CD4-positive, alpha-beta memory T cell (primary cell): ENCODE results near the gene RTN1. TPM values are rescaled to one million over a fixed set of nuclear protein-coding genes. Genes with fewer than 3 reads are reported as not detected.

ENCODE experiments used
- CTCF ChIA-PET: fragments of 350-600 bp; sonication (Branson Sonifier 250); formaldehyde crosslinking; loops from one replicate; lab custom pipeline; 2021; ENCODE audit warnings: inconsistent platforms; ENCODE audit not compliant: partially characterized antibody; lab: Charles Lee
- POLR2A ChIA-PET: fragments of 350-600 bp; sonication (Branson Sonifier 250); formaldehyde crosslinking; loops from one replicate; lab custom pipeline; 2021; ENCODE audit not compliant: partially characterized antibody; lab: Charles Lee
- DNase-seq, 5 donors: peaks; one replicate each; pipeline versions ENCODE4 v3.0.0 to v3.0.0-alpha.2; 2020 to 2022; ENCODE audit warnings: mixed read lengths in 1 of 5
- H3K27ac ChIP-seq: one replicate; pipeline ENCODE4 v1.7.0; 2013; ENCODE audit warnings: low read depth, low read length
- H3K27me3 ChIP-seq: 2 replicates; pipeline ENCODE4 v1.7.0; 2013; ENCODE audit warnings: mild to moderate bottlenecking, low read length, moderate library complexity; ENCODE audit not compliant: insufficient read depth
- H3K36me3 ChIP-seq: 2 replicates; pipeline ENCODE4 v1.7.0; 2013; ENCODE audit warnings: mild to moderate bottlenecking, low read length, moderate library complexity; ENCODE audit not compliant: insufficient read depth
- H3K4me1 ChIP-seq: 2 replicates; pipeline ENCODE4 v1.7.0; 2013; ENCODE audit warnings: mild to moderate bottlenecking, low read length, moderate library complexity; ENCODE audit not compliant: insufficient read depth
- H3K4me3 ChIP-seq, 2 donors: one replicate each; pipeline ENCODE4 v1.7.0; 2013; ENCODE audit warnings: low read length in 2 of 2, mild to moderate bottlenecking in 1 of 2
- H3K9me3 ChIP-seq, 2 donors: one replicate each; pipeline ENCODE4 v1.7.0; 2013; ENCODE audit warnings: low read length in 2 of 2, control low read depth in 1 of 2; ENCODE audit not compliant: control insufficient read depth in 1 of 2
- H3K27ac Mint-ChIP-seq, 7 donors: one replicate each; pipeline ENCODE4 v1.8.0; 2020 to 2021; ENCODE audit warnings: mixed read lengths in 7 of 7, mild to moderate bottlenecking in 6 of 7, inconsistent platforms in 3 of 7, moderate library complexity in 3 of 7
- H3K27me3 Mint-ChIP-seq, 2 donors: one replicate each; pipeline ENCODE4 v1.8.0; 2020 to 2021; ENCODE audit warnings: mixed read lengths in 2 of 2
- H3K36me3 Mint-ChIP-seq, 2 donors: one replicate each; pipeline ENCODE4 v1.8.0; 2020 to 2021; ENCODE audit warnings: mixed read lengths in 2 of 2, inconsistent platforms in 1 of 2, mild to moderate bottlenecking in 1 of 2
- H3K4me1 Mint-ChIP-seq, 4 donors: one replicate each; pipeline ENCODE4 v1.8.0; 2020 to 2021; ENCODE audit warnings: mixed read lengths in 4 of 4, mild to moderate bottlenecking in 1 of 4
- H3K4me3 Mint-ChIP-seq, 8 donors: one replicate each; pipeline ENCODE4 v1.8.0; 2020 to 2021; ENCODE audit warnings: mixed read lengths in 8 of 8, mild to moderate bottlenecking in 7 of 8, moderate library complexity in 6 of 8, inconsistent platforms in 3 of 8
- H3K9me3 Mint-ChIP-seq, 8 donors: one replicate each; pipeline ENCODE4 v1.8.0; 2020 to 2021; ENCODE audit warnings: mixed read lengths in 8 of 8, mild to moderate bottlenecking in 5 of 8, inconsistent platforms in 3 of 8, moderate library complexity in 1 of 8
- intact Hi-C: fragments of 100-400 bp; cut with micrococcal nuclease; formaldehyde crosslinking; loops from one replicate; pipeline ENCODE4 v1.15.1; 2023
- polyA plus RNA-seq, 2 donors: library from polyadenylated mRNA; unstranded; fragments of 300-500 nt; fragmentation: Illumina TruSeq; gene quantifications; one replicate each; pipeline ENCODE4 v1.2.3, GENCODE V29; 2021
- total RNA-seq, 2 experiments: library from RNA; stranded (reverse); gene quantifications; one replicate each; pipeline ENCODE4 v1.2.3, GENCODE V29; 2021

The RTN1 gene
- total and polyA plus RNA-seq, 4 experiments from 2014 or later = 0.39 TPM; not detected in 3

GRCh38 chr14:59601056-59601455 lies 269.5 kb downstream of the RTN1 start:
- H3K4me3 Mint-ChIP-seq = no peak overlapping the region

DNA sequence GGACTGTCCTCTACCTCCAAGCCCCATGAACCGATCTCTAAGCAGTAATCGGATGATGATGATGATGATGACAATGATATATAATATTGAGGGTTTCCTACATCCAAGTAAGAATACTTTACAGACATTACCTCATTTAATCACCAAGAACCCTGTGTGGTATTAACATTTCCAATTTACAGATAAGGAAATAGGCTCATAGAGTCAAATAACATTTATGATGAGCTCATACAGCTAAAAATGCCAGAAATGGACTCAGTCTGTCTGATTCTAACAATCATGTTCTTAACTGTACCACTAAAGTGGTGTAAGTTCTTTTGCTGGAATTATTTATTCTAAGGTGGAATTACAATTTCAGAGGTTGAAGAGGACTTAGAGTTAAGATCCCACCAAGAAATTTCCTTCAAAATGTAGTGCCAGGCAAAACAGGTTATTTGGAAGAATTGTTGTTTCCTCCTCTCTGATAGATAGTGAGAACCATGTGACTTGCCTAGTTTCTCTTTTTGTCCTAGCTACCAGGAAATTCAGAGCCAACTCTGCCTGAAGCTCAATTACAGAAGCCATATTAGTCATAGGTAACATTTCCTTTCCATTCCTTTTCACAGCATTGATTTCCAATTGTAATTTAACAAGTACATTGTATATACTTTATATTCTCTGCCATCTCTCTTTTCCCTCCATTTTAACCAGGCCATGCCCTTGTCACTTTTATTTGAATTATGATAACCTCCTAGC lies 270.2 kb downstream of the RTN1 start:
- CTCF ChIA-PET = interaction anchor here (1.5 kb wide), 1 partner anchor 10 kb away, joined by 3 read pairs; no protein-coding TSS in a partner anchor
- Histone ChIP-seq H3K4me3 (no peak overlapping the region), H3K4me1 (no peaks in the 10 kb centered on the region), H3K27me3 (no peaks in the 10 kb centered on the region), H3K27ac (no peak overlapping the region), H3K9me3 (no peaks in the 10 kb centered on the region), H3K36me3 (no peaks in the 10 kb centered on the region)
- POLR2A ChIA-PET = no interaction called here
- no peak for DNase-seq
- Mint-ChIP-seq H3K36me3 (no peaks in the 10 kb centered on the region), H3K9me3 (no peaks in the 10 kb centered on the region), H3K27me3 (peaks cover 1 to 15% of the 10 kb centered on the region in 2 donors), H3K27ac (no peak overlapping the region), H3K4me1 (no peaks in the 10 kb centered on the region), H3K4me3 (no peak overlapping the region)
- intact Hi-C loops = no loop called here

More at GRCh38 chr14:59601056-59601455, 269.5 kb downstream of the RTN1 start:
- no peak for DNase-seq
- no peak overlapping the region for H3K4me3 ChIP-seq
- H3K27me3 Mint-ChIP-seq = peaks cover 1 to 16% of the 10 kb centered on the region in 2 donors
- POLR2A ChIA-PET = no interaction called here
- H3K4me1 Mint-ChIP-seq = no peaks in the 10 kb centered on the region
- H3K9me3 ChIP-seq = no peaks in the 10 kb centered on the region
- CTCF ChIA-PET = no interaction called here
- no peaks in the 10 kb centered on the region for H3K36me3 Mint-ChIP-seq
- H3K4me1 ChIP-seq = no peaks in the 10 kb centered on the region
- no peak overlapping the region for H3K27ac ChIP-seq
- no peaks in the 10 kb centered on the region for H3K36me3 ChIP-seq
- H3K9me3 Mint-ChIP-seq = peaks cover 0 to under 1% (median 0%) of the 10 kb centered on the region in 8 donors
- intact Hi-C loops = no loop called here
- no peak overlapping the region for H3K27ac Mint-ChIP-seq
- H3K27me3 ChIP-seq = no peaks in the 10 kb centered on the region

DNA sequence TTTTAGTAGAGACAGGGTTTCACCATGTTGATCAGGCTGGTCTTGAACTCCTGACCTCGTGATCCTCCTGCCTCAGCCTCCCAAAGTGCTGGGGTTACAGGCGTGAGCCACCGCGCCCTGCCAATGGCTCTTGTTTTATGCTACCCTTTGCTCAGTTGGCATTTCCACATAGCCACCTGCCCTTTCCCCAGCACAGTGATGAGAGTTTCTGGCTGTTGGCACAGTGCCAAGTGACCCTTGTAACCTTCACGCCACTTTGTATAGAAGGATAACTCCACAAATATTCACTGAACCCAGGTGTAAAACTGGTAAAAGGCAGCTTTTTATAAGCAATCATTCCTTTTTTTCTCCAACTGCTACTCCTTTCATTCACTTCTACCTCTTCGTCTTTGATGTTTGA lies 275.5 kb downstream of the RTN1 start:
- Mint-ChIP-seq H3K27me3 (peaks cover 0 to 14% of the 10 kb centered on the region in 2 donors), H3K4me1 (no peaks in the 10 kb centered on the region), H3K9me3 (peaks cover 0 to 10% (median 3%) of the 10 kb centered on the region in 8 donors), H3K36me3 (peaks cover 0 to 3% of the 10 kb centered on the region in 2 donors), H3K27ac (no peak overlapping the region), H3K4me3 (no peak overlapping the region)
- Histone ChIP-seq H3K4me3 (no peak overlapping the region), H3K9me3 (no peaks in the 10 kb centered on the region), H3K36me3 (no peaks in the 10 kb centered on the region), H3K4me1 (no peaks in the 10 kb centered on the region), H3K27ac (no peak overlapping the region), H3K27me3 (no peaks in the 10 kb centered on the region)
- CTCF ChIA-PET = no interaction called here
- intact Hi-C loops = no loop called here
- POLR2A ChIA-PET = no interaction called here
- DNase-seq = no peak

DNA sequence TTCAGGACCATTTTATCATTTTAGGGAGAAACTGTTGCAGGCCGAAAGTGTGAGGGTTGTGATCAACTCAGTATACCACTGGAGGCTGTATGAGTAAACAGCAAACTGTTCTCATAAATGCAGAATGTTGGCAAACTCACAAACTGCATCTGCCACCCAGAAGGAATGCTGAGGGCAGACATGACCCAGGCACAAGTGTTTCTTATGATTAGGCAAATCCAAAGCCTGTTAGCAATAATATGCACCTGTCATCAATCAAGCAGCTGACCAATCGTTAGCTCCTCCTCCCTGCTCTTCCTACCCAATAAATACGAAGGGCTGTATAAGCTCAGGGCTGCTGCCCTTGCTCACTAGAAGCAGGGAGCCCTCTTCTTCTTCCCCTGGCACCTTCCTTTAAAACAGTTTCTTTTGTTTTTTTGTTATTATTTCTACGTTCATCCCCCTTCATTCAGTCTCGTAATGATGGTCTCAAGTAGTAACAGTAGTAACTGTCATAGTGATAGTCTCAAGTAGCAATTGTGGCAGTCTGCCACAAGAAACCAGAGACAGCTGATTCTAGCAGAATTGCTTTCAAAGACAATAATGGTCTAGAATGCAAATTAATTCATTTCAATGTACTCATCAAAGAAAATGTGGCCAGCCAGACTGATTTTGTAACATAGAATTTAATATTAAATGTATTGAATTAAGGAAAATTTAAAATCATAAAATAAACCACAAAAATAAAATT lies 278.8 kb downstream of the RTN1 start:
- Mint-ChIP-seq H3K27me3 (peaks cover 0 to 2% of the 10 kb centered on the region in 2 donors), H3K4me3 (no peak overlapping the region), H3K9me3 (peaks cover 0 to 10% (median 3%) of the 10 kb centered on the region in 8 donors), H3K27ac (no peak overlapping the region), H3K36me3 (peaks cover 0 to 3% of the 10 kb centered on the region in 2 donors), H3K4me1 (peaks cover 0 to 6% (median 3%) of the 10 kb centered on the region in 4 donors)
- CTCF ChIA-PET = interaction anchor here (2.2 kb wide), 1 partner anchor 14 kb away, joined by 10 read pairs; the partner anchor contains the start of gene CCDC175
- Histone ChIP-seq H3K27ac (no peak overlapping the region), H3K4me3 (no peak overlapping the region), H3K4me1 (peaks cover 5% of the 10 kb centered on the region), H3K36me3 (no peaks in the 10 kb centered on the region), H3K9me3 (no peaks in the 10 kb centered on the region), H3K27me3 (no peaks in the 10 kb centered on the region)
- POLR2A ChIA-PET = no interaction called here
- intact Hi-C loops = no loop called here
- no peak for DNase-seq

GRCh38 chr14:59588101-59588500 lies 282.5 kb downstream of the RTN1 start:
- DNase-seq = no peak
- Mint-ChIP-seq H3K36me3 (peaks cover 0 to 3% of the 10 kb centered on the region in 2 donors), H3K27me3 (peaks cover 0 to 1% of the 10 kb centered on the region in 2 donors), H3K9me3 (peaks cover 0 to 10% (median 3%) of the 10 kb centered on the region in 8 donors), H3K4me3 (no peak overlapping the region), H3K4me1 (peaks cover 4 to 14% (median 9%) of the 10 kb centered on the region in 4 donors), H3K27ac (no peak overlapping the region)
- Histone ChIP-seq H3K27me3 (no peaks in the 10 kb centered on the region), H3K9me3 (no peaks in the 10 kb centered on the region), H3K4me1 (peaks cover 14% of the 10 kb centered on the region), H3K36me3 (no peaks in the 10 kb centered on the region), H3K4me3 (no peak overlapping the region), H3K27ac (no peak overlapping the region)
- ChIA-PET CTCF (no interaction called here), POLR2A (no interaction called here)
- intact Hi-C loops = no loop called here

- H3K27me3 Mint-ChIP-seq = peaks cover 0 to 3% of the 10 kb centered on the region in 2 donors
- H3K27ac ChIP-seq = no peak overlapping the region
- H3K4me3 ChIP-seq = no peak overlapping the region
- CTCF ChIA-PET = interaction anchor here (1.6 kb wide), 1 partner anchor 9 kb away, joined by 16 read pairs; the partner anchor contains the start of gene CCDC175
- H3K4me1 ChIP-seq = peaks cover 14% of the 10 kb centered on the region
- H3K9me3 Mint-ChIP-seq = no peaks in the 10 kb centered on the region
- POLR2A ChIA-PET = no interaction called here
- intact Hi-C loops = no loop called here
- peak overlapping the region; percentile 27 to 85 (median 71) for H3K4me3 Mint-ChIP-seq
- H3K36me3 ChIP-seq = no peaks in the 10 kb centered on the region
- no peak for DNase-seq
- H3K9me3 ChIP-seq = no peaks in the 10 kb centered on the region
- no peaks in the 10 kb centered on the region for H3K36me3 Mint-ChIP-seq
- no peaks in the 10 kb centered on the region for H3K27me3 ChIP-seq
- peak overlapping the region in 1 of 7 donors; percentile 23 for H3K27ac Mint-ChIP-seq
- H3K4me1 Mint-ChIP-seq = peaks cover 4 to 14% (median 9%) of the 10 kb centered on the region in 4 donors
Observed at GRCh38 chr14:59585891-59586554, 284.6 kb downstream of the RTN1 start.

GRCh38 chr14:59583755-59584154 lies 286.8 kb downstream of the RTN1 start:
- Histone ChIP-seq H3K9me3 (no peaks in the 10 kb centered on the region), H3K27me3 (no peaks in the 10 kb centered on the region), H3K4me3 (no peak overlapping the region), H3K4me1 (peaks cover 14% of the 10 kb centered on the region), H3K36me3 (no peaks in the 10 kb centered on the region), H3K27ac (no peak overlapping the region)
- peaks cover 0 to 3% of the 10 kb centered on the region in 2 donors for H3K27me3 Mint-ChIP-seq
- no peaks in the 10 kb centered on the region for H3K36me3 Mint-ChIP-seq
- ChIA-PET CTCF (no interaction called here), POLR2A (no interaction called here)
- DNase-seq = no peak
- H3K4me3 Mint-ChIP-seq = no peak overlapping the region
- H3K4me1 Mint-ChIP-seq = peaks cover 4 to 14% (median 9%) of the 10 kb centered on the region in 4 donors
- no peaks in the 10 kb centered on the region for H3K9me3 Mint-ChIP-seq
- no peak overlapping the region for H3K27ac Mint-ChIP-seq
- intact Hi-C loops = no loop called here
